Neural cell (in vitro differentiated cells): Measurements from ENCODE around the gene SPTLC2. TPM values are rescaled to one million over a fixed set of nuclear protein-coding genes. Genes with fewer than 3 reads are reported as not detected.
A peak's percentile ranks its signal among the peaks of the same experiment; 100 is the strongest.

ENCODE experiments used
- H2AFZ ChIP-seq: fragments of 200-600, 300-800 bp; sonication (generic), shearing (Covaris generic); 2 replicates; pipeline ENCODE4 v1.6.0; 2014; ENCODE audit warnings: low read depth, mild to moderate bottlenecking, antibody characterized with exemption, low read length, moderate library complexity
- H3F3A ChIP-seq: fragments of 200-600 bp; shearing (Covaris generic); 2 replicates; pipeline ENCODE4 v1.6.1; 2016; ENCODE audit warnings: mild to moderate bottlenecking, moderate library complexity, mixed read lengths, antibody characterized with exemption, low read length; ENCODE audit not compliant: insufficient read depth, poor library complexity, severe bottlenecking
- H3K27ac ChIP-seq: fragments of 200-600, 300-800 bp; sonication (generic), shearing (Covaris generic); 2 replicates; pipeline ENCODE4 v1.5.1; 2014; ENCODE audit warnings: mild to moderate bottlenecking, low read length, moderate library complexity
- H3K27me3 ChIP-seq: fragments of 300-800, 200-600 bp; sonication (generic), shearing (Covaris generic); 2 replicates; pipeline ENCODE4 v1.6.0; 2014; ENCODE audit warnings: mild to moderate bottlenecking, low read depth, low read length, moderate library complexity; ENCODE audit not compliant: insufficient read depth
- H3K36me3 ChIP-seq: fragments of 300-800, 200-600 bp; sonication (generic), shearing (Covaris generic); 2 replicates; pipeline ENCODE4 v1.5.1; 2014; ENCODE audit warnings: mild to moderate bottlenecking, antibody characterized with exemption, low read length, moderate library complexity; ENCODE audit not compliant: insufficient read depth
- H3K4me2 ChIP-seq: fragments of 300-800, 200-600 bp; sonication (generic), shearing (Covaris generic); 2 replicates; pipeline ENCODE4 v1.6.0; 2014; ENCODE audit warnings: mild to moderate bottlenecking, low read length
- H3K4me3 ChIP-seq: fragments of 300-800, 200-600 bp; sonication (generic), shearing (Covaris generic); 2 replicates; pipeline ENCODE4 v1.5.1; 2014; ENCODE audit warnings: mild to moderate bottlenecking, low read length, moderate library complexity
- H3K79me2 ChIP-seq: fragments of 200-600 bp; shearing (Covaris generic); replicated peaks from 2 replicates; pipeline ENCODE4 v1.6.0; 2014; ENCODE audit warnings: mild to moderate bottlenecking, low read length, moderate library complexity; ENCODE audit not compliant: insufficient read depth
- H3K9ac ChIP-seq: fragments of 300-800, 200-600 bp; sonication (generic), shearing (Covaris generic); 2 replicates; pipeline ENCODE4 v1.6.1; 2016; ENCODE audit warnings: mild to moderate bottlenecking, low read length, mixed read lengths
- H3K9me2 ChIP-seq: fragments of 200-600 bp; shearing (Covaris generic); 2 replicates; pipeline ENCODE4 v1.6.1; 2016; ENCODE audit warnings: mild to moderate bottlenecking, low read length, mixed read lengths; ENCODE audit not compliant: insufficient read depth
- H3K9me3 ChIP-seq: fragments of 200-600, 300-800 bp; sonication (generic), shearing (Covaris generic); 2 replicates; pipeline ENCODE4 v1.6.1; 2016; ENCODE audit warnings: mild to moderate bottlenecking, mixed run types, low read length, moderate library complexity, mixed read lengths
- H4K20me1 ChIP-seq: fragments of 200-600 bp; shearing (Covaris generic); 2 replicates; pipeline ENCODE4 v1.6.1; 2016; ENCODE audit warnings: mild to moderate bottlenecking, mixed run types; ENCODE audit not compliant: insufficient read depth
- CTCF ChIP-seq: fragments of 450-650 bp; IDR thresholded peaks from 2 replicates; pipeline ENCODE4 v1.5.1; 2014; ENCODE audit warnings: antibody characterized with exemption, mild to moderate bottlenecking, moderate library complexity; ENCODE audit not compliant: poor library complexity, severe bottlenecking
- EP300 ChIP-seq: fragments of 450-650 bp; conservative IDR thresholded peaks from 2 replicates; pipeline ENCODE4 v1.6.1; 2014; ENCODE audit warnings: antibody characterized with exemption, mild to moderate bottlenecking, moderate library complexity; ENCODE audit not compliant: poor library complexity, severe bottlenecking
- EZH2 ChIP-seq: fragments of 200-600, 300-800 bp; shearing (Covaris generic), sonication (generic); IDR thresholded peaks from 2 replicates; pipeline ENCODE4 v1.6.1; 2014; ENCODE audit warnings: antibody characterized with exemption, low read length, borderline replicate concordance, mild to moderate bottlenecking; ENCODE audit not compliant: insufficient read depth, poor library complexity, severe bottlenecking
- MXI1 ChIP-seq: fragments of 450-650 bp; conservative IDR thresholded peaks from 2 replicates; pipeline ENCODE4 v1.6.1; 2014; ENCODE audit warnings: antibody characterized with exemption, mild to moderate bottlenecking; ENCODE audit not compliant: poor library complexity, severe bottlenecking
- POLR2AphosphoS5 ChIP-seq: IDR thresholded peaks from 2 replicates; pipeline ENCODE4 v1.6.1; 2012
- RAD21 ChIP-seq: fragments of 450-650 bp; conservative IDR thresholded peaks from 2 replicates; pipeline ENCODE4 v1.6.1; 2014; ENCODE audit warnings: antibody characterized with exemption, mild to moderate bottlenecking, moderate library complexity
- REST ChIP-seq: IDR thresholded peaks from 2 replicates; pipeline ENCODE4 v1.6.1; 2012; ENCODE audit warnings: borderline replicate concordance
- SMC3 ChIP-seq: fragments of 450-650 bp; conservative IDR thresholded peaks from 2 replicates; pipeline ENCODE4 v1.6.1; 2014; ENCODE audit warnings: antibody characterized with exemption, mild to moderate bottlenecking, moderate library complexity; ENCODE audit not compliant: poor library complexity
- TAF1 ChIP-seq: IDR thresholded peaks from 2 replicates; pipeline ENCODE4 v1.6.1; 2012; ENCODE audit warnings: low read depth
- polyA plus RNA-seq: library from polyadenylated mRNA; depleted of rRNA; stranded (reverse); fragments of >200 nt; gene quantifications from 2 replicates; pipeline ENCODE4 v1.2.3, GENCODE V29; 2014

Gene SPTLC2
- polyA plus RNA-seq, 1 donor from 2014 or later = 15.1 TPM

DNA sequence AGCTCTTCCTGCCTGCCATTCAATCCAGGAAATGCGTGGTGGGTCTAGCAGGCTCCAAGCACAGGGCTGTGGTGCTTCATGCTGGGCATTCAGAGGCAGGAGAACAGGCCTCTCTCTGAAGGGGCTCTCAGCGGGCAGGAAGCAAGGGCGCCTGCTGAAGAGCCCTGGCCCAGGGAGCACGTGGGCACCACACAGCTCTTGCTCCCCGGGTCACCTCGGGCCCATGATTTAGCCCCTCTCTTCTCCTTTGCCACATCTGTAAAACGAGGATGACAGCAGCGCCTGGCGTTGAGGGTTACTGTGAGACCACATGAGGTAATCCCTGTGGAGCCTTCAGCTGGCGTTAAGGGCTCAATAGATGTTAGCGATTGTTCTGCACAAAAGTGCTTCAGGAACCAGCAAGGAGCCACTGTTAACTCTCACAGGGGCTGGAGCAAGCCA, 37.6 kb upstream of the SPTLC2 start:
- H3K4me2 ChIP-seq = peak overlapping the region; percentile 35
- no peaks in the 10 kb centered on the region for H3K36me3 ChIP-seq
- peak; percentile 51 for TF ChIP-seq REST
- no peak for TF ChIP-seq CTCF
- no peaks in the 10 kb centered on the region for H3K9me3 ChIP-seq
- no peaks in the 10 kb centered on the region for H3K79me2 ChIP-seq
- H4K20me1 ChIP-seq = no peaks in the 10 kb centered on the region
- H3K9me2 ChIP-seq = no peaks in the 10 kb centered on the region
- H3K27ac ChIP-seq = peak overlapping the region; percentile 66
- no peaks in the 10 kb centered on the region for H3F3A ChIP-seq
- peak overlapping the region; percentile 57 for H3K9ac ChIP-seq
- H3K27me3 ChIP-seq = no peaks in the 10 kb centered on the region
- peak overlapping the region; percentile 44 for H2AFZ ChIP-seq
- peak overlapping the region; percentile 23 for H3K4me3 ChIP-seq

- Histone ChIP-seq H3K79me2 (no peaks in the 10 kb centered on the region), H3K9me3 (no peaks in the 10 kb centered on the region), H4K20me1 (no peaks in the 10 kb centered on the region), H2AFZ (no peak overlapping the region), H3K27ac (no peak overlapping the region), H3K9ac (no peak overlapping the region), H3K4me2 (no peak overlapping the region), H3K27me3 (no peaks in the 10 kb centered on the region), H3K4me3 (no peak overlapping the region), H3K9me2 (no peaks in the 10 kb centered on the region), H3K36me3 (no peaks in the 10 kb centered on the region), H3F3A (no peaks in the 10 kb centered on the region)
- TF ChIP-seq RAD21 (no peak), EP300 (no peak)
Measured at GRCh38 chr14:77649326-77649725, 32.9 kb upstream of the SPTLC2 start.

- Histone ChIP-seq H2AFZ (no peak overlapping the region), H3K9ac (no peak overlapping the region), H3K27ac (no peak overlapping the region), H3K79me2 (no peaks in the 10 kb centered on the region), H3K27me3 (no peaks in the 10 kb centered on the region), H3F3A (no peaks in the 10 kb centered on the region), H3K4me2 (no peak overlapping the region), H3K9me3 (no peaks in the 10 kb centered on the region), H3K36me3 (no peaks in the 10 kb centered on the region), H4K20me1 (no peaks in the 10 kb centered on the region), H3K4me3 (no peak overlapping the region), H3K9me2 (no peaks in the 10 kb centered on the region)
- TF ChIP-seq SMC3 = no peak
- TF ChIP-seq EZH2 = no peak
- TF ChIP-seq TAF1 = no peak
- TF ChIP-seq POLR2AphosphoS5 = no peak
- TF ChIP-seq RAD21 = no peak
- TF ChIP-seq CTCF = no peak
- no peak for TF ChIP-seq REST
- no peak for TF ChIP-seq MXI1
- no peak for TF ChIP-seq EP300
Measured at GRCh38 chr14:77648520-77649200, 32.2 kb upstream of the SPTLC2 start.
